GM12874 (cell line): ENCODE measurements around the gene ZYG11B.

ENCODE experiments used
- TF ChIP-seq, protein P1 (sequence below): IDR thresholded peaks from 2 replicates; pipeline ENCODE4 v1.5.1; 2011; ENCODE audit warnings: low read depth, mild to moderate bottlenecking, control low read depth, low read length, moderate library complexity; ENCODE audit not compliant: insufficient read depth

The ZYG11B gene

GRCh38 chr1:52836035-52836434, 109.8 kb downstream of the ZYG11B start:
- TF ChIP-seq, protein P1, sequence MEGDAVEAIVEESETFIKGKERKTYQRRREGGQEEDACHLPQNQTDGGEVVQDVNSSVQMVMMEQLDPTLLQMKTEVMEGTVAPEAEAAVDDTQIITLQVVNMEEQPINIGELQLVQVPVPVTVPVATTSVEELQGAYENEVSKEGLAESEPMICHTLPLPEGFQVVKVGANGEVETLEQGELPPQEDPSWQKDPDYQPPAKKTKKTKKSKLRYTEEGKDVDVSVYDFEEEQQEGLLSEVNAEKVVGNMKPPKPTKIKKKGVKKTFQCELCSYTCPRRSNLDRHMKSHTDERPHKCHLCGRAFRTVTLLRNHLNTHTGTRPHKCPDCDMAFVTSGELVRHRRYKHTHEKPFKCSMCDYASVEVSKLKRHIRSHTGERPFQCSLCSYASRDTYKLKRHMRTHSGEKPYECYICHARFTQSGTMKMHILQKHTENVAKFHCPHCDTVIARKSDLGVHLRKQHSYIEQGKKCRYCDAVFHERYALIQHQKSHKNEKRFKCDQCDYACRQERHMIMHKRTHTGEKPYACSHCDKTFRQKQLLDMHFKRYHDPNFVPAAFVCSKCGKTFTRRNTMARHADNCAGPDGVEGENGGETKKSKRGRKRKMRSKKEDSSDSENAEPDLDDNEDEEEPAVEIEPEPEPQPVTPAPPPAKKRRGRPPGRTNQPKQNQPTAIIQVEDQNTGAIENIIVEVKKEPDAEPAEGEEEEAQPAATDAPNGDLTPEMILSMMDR: no peak

GRCh38 chr1:52842643-52843310, 116.5 kb downstream of the ZYG11B start, which contains the start of gene ZYG11A:
Gene ZYG11A, plus strand, starts transcription at chr1:52842760. Its CDS starts 124 bp downstream, at chr1:52842884.
- TF ChIP-seq, protein P1: peak; percentile 49

GRCh38 chr1:52848423-52848822, 122.2 kb downstream of the ZYG11B start:
- TF ChIP-seq, protein P1: no peak

DNA sequence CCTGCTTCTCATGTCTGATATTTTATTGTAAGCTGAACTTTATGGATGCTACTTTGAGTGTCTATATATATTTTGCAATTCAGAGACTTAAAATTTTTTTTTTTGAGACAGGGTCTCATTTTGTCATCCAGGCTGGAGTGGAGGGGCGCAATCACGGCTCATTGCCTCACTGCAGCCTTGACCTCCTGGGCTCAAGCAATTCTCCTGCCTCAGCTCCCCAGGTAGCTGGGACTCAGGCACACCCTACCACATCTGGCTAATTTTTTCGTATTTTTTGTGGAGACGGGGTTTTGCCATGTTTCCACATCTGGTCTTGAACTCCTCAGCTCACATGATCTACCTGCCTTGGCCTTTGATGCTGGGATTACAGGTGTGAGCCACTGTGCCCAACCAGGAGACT, 124.7 kb downstream of the ZYG11B start:
- TF ChIP-seq, protein P1: no peak

- TF ChIP-seq, protein P1: no peak
Observed at GRCh38 chr1:52852854-52853253, 126.6 kb downstream of the ZYG11B start.

DNA sequence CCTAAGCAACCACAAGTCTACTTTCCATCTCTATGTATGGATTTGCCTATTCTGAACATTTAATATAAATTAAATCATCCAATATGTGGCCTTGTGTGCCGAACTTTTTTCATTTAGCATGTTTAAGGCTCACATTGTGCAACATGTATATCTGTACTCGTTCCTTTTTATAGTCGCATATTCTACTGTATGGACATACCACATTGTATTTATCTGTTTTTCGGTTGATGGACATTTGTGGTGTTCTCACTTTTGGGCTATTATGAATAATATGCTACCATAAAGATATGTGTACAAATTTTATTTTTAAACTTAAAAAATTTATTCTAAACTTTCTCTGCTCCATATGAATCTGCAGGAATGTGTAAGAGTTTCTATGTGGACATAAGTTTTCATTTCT, 129.3 kb downstream of the ZYG11B start:
- TF ChIP-seq, protein P1: no peak

DNA sequence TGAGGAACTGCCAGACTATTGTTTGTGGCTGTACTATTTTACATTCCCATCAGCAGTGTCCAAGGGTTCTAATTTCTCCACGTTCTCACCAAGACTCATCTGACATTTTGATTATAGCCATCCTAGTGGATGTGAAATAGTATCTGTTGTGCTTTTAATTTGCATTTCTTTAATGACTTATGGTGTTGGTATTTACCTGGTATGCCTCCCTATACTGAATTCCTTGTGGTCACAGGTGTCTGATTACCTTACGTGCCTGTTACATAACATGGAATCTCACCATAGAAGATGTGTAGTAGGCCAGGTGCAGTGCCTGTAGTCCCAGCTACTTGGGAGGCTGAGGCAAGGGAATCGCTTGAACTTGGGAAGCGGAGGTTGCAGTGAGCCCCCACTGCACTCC, 129.8 kb downstream of the ZYG11B start:
- TF ChIP-seq, protein P1: no peak
